Tibial nerve (tissue), 4 donors: ENCODE measurements around the gene ACY1. TPM values are rescaled to one million over a fixed set of nuclear protein-coding genes. Genes with fewer than 3 reads are reported as not detected.

Experiments
- DNase-seq, 2 donors: peaks; one replicate each; pipeline ENCODE4 v3.0.0-alpha.2; 2019; ENCODE audit warnings: low spot score in 2 of 2
- H3K27ac ChIP-seq, 4 donors: fragments of 200-600 bp; sonication (generic) in 3 of 4; one replicate each; pipeline ENCODE4 v1.5.1; 2017 to 2019; ENCODE audit warnings: mild to moderate bottlenecking in 1 of 4
- H3K27me3 ChIP-seq, 2 donors: fragments of 200-600 bp; sonication (generic) in 1 of 2; one replicate each; pipeline versions ENCODE4 v1.5.1 to v1.6.0; 2017 to 2019
- H3K36me3 ChIP-seq, 3 donors: fragments of 200-600 bp; sonication (generic); one replicate each; pipeline ENCODE4 v1.5.1; 2018 to 2019
- H3K4me1 ChIP-seq, 4 donors: fragments of 200-600 bp; sonication (generic) in 3 of 4; one replicate each; pipeline ENCODE4 v1.5.1; 2017 to 2019
- H3K4me3 ChIP-seq, 4 donors: fragments of 200-600 bp; sonication (generic) in 3 of 4; one replicate each; pipeline ENCODE4 v1.5.1; 2017 to 2019; ENCODE audit warnings: mild to moderate bottlenecking in 1 of 4, moderate library complexity in 1 of 4
- H3K9me3 ChIP-seq, 4 donors: fragments of 200-600 bp; sonication (generic) in 3 of 4; one replicate each; pipeline ENCODE4 v1.5.1; 2017 to 2019
- EP300 ChIP-seq, 2 donors: sonication (generic); formaldehyde crosslinking; IDR thresholded peaks; one replicate each; pipeline ENCODE4 v1.6.1; 2017; ENCODE audit warnings: antibody characterized with exemption in 2 of 2, mild to moderate bottlenecking in 1 of 2
- POLR2A ChIP-seq, 2 donors: fragments of 450-650 bp; IDR thresholded peaks; one replicate each; pipeline ENCODE4 v1.6.1; 2017; ENCODE audit warnings: antibody characterized with exemption in 2 of 2, mild to moderate bottlenecking in 2 of 2, moderate library complexity in 2 of 2
- whole genome bisulfite sequencing, 2 donors: methylation state at CpG; one replicate each; pipeline ENCODE4 v1.1.5; 2018; 5-methylcytosine and 5-hydroxymethylcytosine counted together
- total RNA-seq, 4 donors: library from RNA; depleted of rRNA; stranded (reverse); fragments of >200 nt; gene quantifications; one replicate each; pipeline ENCODE4 v1.1.0, GENCODE V29; 2016
- TF ChIP-seq, protein P1 (sequence below), 5 experiments: fragments of 200-600 bp in 3 of 5; fragments of 450-650 bp in 2 of 5; sonication (generic) in 3 of 5; IDR thresholded peaks; one replicate each; pipeline ENCODE4 v1.5.1; 2016 to 2019; ENCODE audit warnings: antibody characterized with exemption in 5 of 5, mild to moderate bottlenecking in 3 of 5, moderate library complexity in 2 of 5

ACY1 gene
- total RNA-seq, result 10 to 100 TPM; 32.2 to 61.0 (median 45.6) TPM

- Histone ChIP-seq H3K4me3 (peak within 1 kb of the TSS; percentile 53 to 76 (median 60)), H3K27ac (peak within 1 kb of the TSS; percentile 81 to 96 (median 93)), H3K36me3 (peaks cover 0 to 35% (median 0%) of the 10 kb centered on the region in 3 donors), H3K4me1 (peaks cover 0 to 42% (median 20%) of the 10 kb centered on the region in 4 donors), H3K9me3 (no peaks in the 10 kb centered on the region), H3K27me3 (no peaks in the 10 kb centered on the region)
- WGBS, 2 donors, result 1 to 4% methylated on average over 9 to 54 of the region's 68 CpGs
- TF ChIP-seq EP300 (IDR thresholded peaks at IDR 0.05) (peak in 1 of 2 donors; percentile 71), POLR2A (IDR thresholded peaks at IDR 0.05) (peak in 1 of 2 donors; percentile 68)
- TF ChIP-seq, protein P1, sequence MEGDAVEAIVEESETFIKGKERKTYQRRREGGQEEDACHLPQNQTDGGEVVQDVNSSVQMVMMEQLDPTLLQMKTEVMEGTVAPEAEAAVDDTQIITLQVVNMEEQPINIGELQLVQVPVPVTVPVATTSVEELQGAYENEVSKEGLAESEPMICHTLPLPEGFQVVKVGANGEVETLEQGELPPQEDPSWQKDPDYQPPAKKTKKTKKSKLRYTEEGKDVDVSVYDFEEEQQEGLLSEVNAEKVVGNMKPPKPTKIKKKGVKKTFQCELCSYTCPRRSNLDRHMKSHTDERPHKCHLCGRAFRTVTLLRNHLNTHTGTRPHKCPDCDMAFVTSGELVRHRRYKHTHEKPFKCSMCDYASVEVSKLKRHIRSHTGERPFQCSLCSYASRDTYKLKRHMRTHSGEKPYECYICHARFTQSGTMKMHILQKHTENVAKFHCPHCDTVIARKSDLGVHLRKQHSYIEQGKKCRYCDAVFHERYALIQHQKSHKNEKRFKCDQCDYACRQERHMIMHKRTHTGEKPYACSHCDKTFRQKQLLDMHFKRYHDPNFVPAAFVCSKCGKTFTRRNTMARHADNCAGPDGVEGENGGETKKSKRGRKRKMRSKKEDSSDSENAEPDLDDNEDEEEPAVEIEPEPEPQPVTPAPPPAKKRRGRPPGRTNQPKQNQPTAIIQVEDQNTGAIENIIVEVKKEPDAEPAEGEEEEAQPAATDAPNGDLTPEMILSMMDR (IDR thresholded peaks at IDR 0.05), result peak in 1 of 5 experiments; percentile 8
- DNase-seq, result peak; percentile 67 to 68
Measured at GRCh38 chr3:51982838-51983577, at the start of gene ACY1. TSS of gene ACY1 (plus strand) at chr3:51983535. CDS start at chr3:51984065, 530 bp downstream.

GRCh38 chr3:51934139-51934850 is 49.0 kb upstream of the ACY1 start:
- Histone ChIP-seq H3K4me1 (no peaks in the 10 kb centered on the region), H3K9me3 (no peaks in the 10 kb centered on the region), H3K27ac (no peak overlapping the region), H3K27me3 (no peaks in the 10 kb centered on the region), H3K36me3 (peaks cover 0 to 88% (median 37%) of the 10 kb centered on the region in 3 donors), H3K4me3 (no peak overlapping the region)
- no peak for DNase-seq
- WGBS, 2 donors, result 89 to 93% methylated on average over 10 to 11 of the region's 11 CpGs
- TF ChIP-seq EP300 (IDR thresholded peaks at IDR 0.05), result no peak

- TF ChIP-seq POLR2A (IDR thresholded peaks at IDR 0.05) (no peak), EP300 (IDR thresholded peaks at IDR 0.05) (no peak)
- TF ChIP-seq, protein P1 (IDR thresholded peaks at IDR 0.05), result no peak
- Histone ChIP-seq H3K36me3 (peaks cover 0 to 90% (median 37%) of the 10 kb centered on the region in 3 donors), H3K9me3 (no peaks in the 10 kb centered on the region), H3K27ac (no peak overlapping the region), H3K4me1 (peaks cover 0 to 6% (median 2%) of the 10 kb centered on the region in 4 donors), H3K4me3 (no peak overlapping the region), H3K27me3 (no peaks in the 10 kb centered on the region)
- no peak for DNase-seq
- WGBS, 2 donors, result 89 to 90% methylated on average over 26 to 28 of the region's 28 CpGs
Measured at GRCh38 chr3:51934991-51935885, 48.1 kb upstream of the ACY1 start.

DNA sequence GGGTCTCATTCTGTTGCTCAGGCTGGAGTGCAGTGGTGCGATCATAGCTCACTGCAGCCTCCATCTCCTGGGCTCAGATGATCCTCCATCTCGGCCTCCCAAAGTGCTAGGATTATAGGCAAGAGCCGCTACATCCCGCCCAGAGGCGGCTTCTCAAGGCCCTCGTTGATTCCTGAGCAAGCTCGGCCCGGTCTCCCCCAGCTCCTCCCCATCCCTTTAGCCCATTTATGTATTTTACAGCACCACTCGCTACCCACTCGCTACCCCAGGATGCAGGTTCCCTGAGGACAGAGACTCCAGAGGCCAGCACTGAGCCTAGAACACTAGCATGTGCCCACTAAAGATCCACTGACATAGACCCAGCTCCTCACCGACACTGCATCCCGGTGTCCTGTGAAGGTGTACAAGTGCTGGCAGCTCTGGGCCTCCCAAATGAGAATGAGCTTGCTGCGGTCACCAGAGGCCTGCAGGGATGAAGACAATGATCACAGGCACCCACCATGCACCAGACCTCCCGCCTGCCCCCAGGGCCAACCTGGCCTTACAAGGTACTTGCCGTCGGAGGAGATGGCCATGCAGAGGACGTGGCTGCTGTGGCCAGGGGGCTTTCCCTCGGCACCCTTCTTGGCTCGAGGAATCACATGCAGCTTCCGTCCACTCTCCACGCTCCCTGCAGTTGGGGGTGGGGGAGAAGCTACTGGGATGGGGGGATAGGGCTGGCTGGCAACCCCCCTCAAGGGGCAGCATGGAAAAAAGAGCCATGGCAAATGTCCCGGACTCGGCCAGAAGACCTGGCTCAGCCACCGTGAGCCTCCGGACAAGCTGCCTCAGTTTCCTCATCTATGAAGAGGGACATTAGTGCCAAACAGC is 47.2 kb upstream of the ACY1 start:
- Histone ChIP-seq H3K27ac (no peak overlapping the region), H3K4me1 (peaks cover 0 to 15% (median 10%) of the 10 kb centered on the region in 4 donors), H3K9me3 (no peaks in the 10 kb centered on the region), H3K27me3 (no peaks in the 10 kb centered on the region), H3K36me3 (peaks cover 0 to 82% (median 37%) of the 10 kb centered on the region in 3 donors), H3K4me3 (no peak overlapping the region)
- DNase-seq, result no peak
- TF ChIP-seq, protein P1 (IDR thresholded peaks at IDR 0.05), result no peak
- TF ChIP-seq POLR2A (IDR thresholded peaks at IDR 0.05) (no peak), EP300 (IDR thresholded peaks at IDR 0.05) (no peak)
- 94 to 95% methylated on average over 21 to 25 of the region's 25 CpGs for WGBS, 2 donors
